ENCODE data around the gene GSTO2.
A peak's percentile ranks its signal among the peaks of the same experiment; 100 is the strongest.

The GSTO2 gene

GRCh38 chr10:104334965-104335650, 66.1 kb downstream of the GSTO2 start:
- H3K4me3 ChIP-seq (ENCODE audit: low read depth, low read length) = peak overlapping the region; percentile 98
- DNase-seq (ENCODE audit: low read depth) = peak; percentile 42
- no peak for TF ChIP-seq CTCF (conservative IDR thresholded peaks at IDR 0.05; ENCODE audit: low read depth, low read length)

- H3K4me3 ChIP-seq (ENCODE audit: low read depth, low read length) = peak overlapping the region; percentile 98
- no peak for TF ChIP-seq CTCF (conservative IDR thresholded peaks at IDR 0.05; ENCODE audit: low read depth, low read length)
- peak; percentile 87 for DNase-seq (ENCODE audit: low read depth)
Observed at GRCh38 chr10:104336821-104337467, 68.0 kb downstream of the GSTO2 start.

- DNase-seq (ENCODE audit: low read depth) = peak; percentile 59
- peak overlapping the region; percentile 98 for H3K4me3 ChIP-seq (ENCODE audit: low read depth, low read length)
- no peak for TF ChIP-seq CTCF (conservative IDR thresholded peaks at IDR 0.05; ENCODE audit: low read depth, low read length)
Observed at GRCh38 chr10:104337521-104337984, 68.6 kb downstream of the GSTO2 start.

GRCh38 chr10:104337985-104338735, 69.2 kb downstream of the GSTO2 start, which contains the start of gene ITPRIP:
Gene ITPRIP (minus strand): TSS chr10:104338465. CDS start chr10:104316051, 22,414 bp downstream.
- DNase-seq (ENCODE audit: low read depth) = peak; percentile 93
- peak; percentile 36 for TF ChIP-seq CTCF (conservative IDR thresholded peaks at IDR 0.05; ENCODE audit: low read depth, low read length)
- peak within 1 kb of the TSS; percentile 98 for H3K4me3 ChIP-seq (ENCODE audit: low read depth, low read length)

GRCh38 chr10:104339469-104340110, 70.6 kb downstream of the GSTO2 start:
- peak overlapping the region; percentile 98 for H3K4me3 ChIP-seq (ENCODE audit: low read depth, low read length)
- DNase-seq (ENCODE audit: low read depth) = peak; percentile 85
- no peak for TF ChIP-seq CTCF (conservative IDR thresholded peaks at IDR 0.05; ENCODE audit: low read depth, low read length)

GRCh38 chr10:104340111-104340526, 71.1 kb downstream of the GSTO2 start:
- no peak overlapping the region for H3K4me3 ChIP-seq (ENCODE audit: low read depth, low read length)
- no peak for DNase-seq (ENCODE audit: low read depth)
- no peak for TF ChIP-seq CTCF (conservative IDR thresholded peaks at IDR 0.05; ENCODE audit: low read depth, low read length)

Measured in choroid plexus epithelial cell (primary cell).